ENCODE measurements around the gene SERTAD1.

Gene SERTAD1

GRCh38 chr19:40376286-40376862 lies 49.4 kb downstream of the SERTAD1 start:
- H3K4me3 ChIP-seq (ENCODE audit: control insufficient read depth, low read depth, low read length), result no peak overlapping the region
- no peak for DNase-seq (ENCODE audit: low read depth)
- TF ChIP-seq, protein P1, sequence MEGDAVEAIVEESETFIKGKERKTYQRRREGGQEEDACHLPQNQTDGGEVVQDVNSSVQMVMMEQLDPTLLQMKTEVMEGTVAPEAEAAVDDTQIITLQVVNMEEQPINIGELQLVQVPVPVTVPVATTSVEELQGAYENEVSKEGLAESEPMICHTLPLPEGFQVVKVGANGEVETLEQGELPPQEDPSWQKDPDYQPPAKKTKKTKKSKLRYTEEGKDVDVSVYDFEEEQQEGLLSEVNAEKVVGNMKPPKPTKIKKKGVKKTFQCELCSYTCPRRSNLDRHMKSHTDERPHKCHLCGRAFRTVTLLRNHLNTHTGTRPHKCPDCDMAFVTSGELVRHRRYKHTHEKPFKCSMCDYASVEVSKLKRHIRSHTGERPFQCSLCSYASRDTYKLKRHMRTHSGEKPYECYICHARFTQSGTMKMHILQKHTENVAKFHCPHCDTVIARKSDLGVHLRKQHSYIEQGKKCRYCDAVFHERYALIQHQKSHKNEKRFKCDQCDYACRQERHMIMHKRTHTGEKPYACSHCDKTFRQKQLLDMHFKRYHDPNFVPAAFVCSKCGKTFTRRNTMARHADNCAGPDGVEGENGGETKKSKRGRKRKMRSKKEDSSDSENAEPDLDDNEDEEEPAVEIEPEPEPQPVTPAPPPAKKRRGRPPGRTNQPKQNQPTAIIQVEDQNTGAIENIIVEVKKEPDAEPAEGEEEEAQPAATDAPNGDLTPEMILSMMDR (IDR thresholded peaks at IDR 0.05; ENCODE audit: control insufficient read depth, insufficient read depth, low read depth, low read length, missing control alignments), result no peak

GRCh38 chr19:40374084-40374483 lies 51.7 kb downstream of the SERTAD1 start:
- H3K4me3 ChIP-seq (ENCODE audit: control insufficient read depth, low read depth, low read length), result no peak overlapping the region
- no peak for DNase-seq (ENCODE audit: low read depth)
- TF ChIP-seq, protein P1 (IDR thresholded peaks at IDR 0.05; ENCODE audit: control insufficient read depth, insufficient read depth, low read depth, low read length, missing control alignments), result no peak

- TF ChIP-seq, protein P1 (IDR thresholded peaks at IDR 0.05; ENCODE audit: control insufficient read depth, insufficient read depth, low read depth, low read length, missing control alignments), result no peak
- no peak for DNase-seq (ENCODE audit: low read depth)
Measured at GRCh38 chr19:40371802-40372122, 54.0 kb downstream of the SERTAD1 start.

More at GRCh38 chr19:40371802-40372122, 54.0 kb downstream of the SERTAD1 start:
- H3K4me3 ChIP-seq (ENCODE audit: control insufficient read depth, low read depth, low read length), result no peak overlapping the region
